Adrenal gland (tissue), 12 donors: ENCODE data around the gene RIBC2. TPM values are rescaled to one million over a fixed set of nuclear protein-coding genes. Genes with fewer than 3 reads are reported as not detected.
A peak's percentile ranks its signal among the peaks of the same experiment; 100 is the strongest.
"Not testable (repeated sequence)": the region's sequence is repeated elsewhere in the genome, so short reads cannot be mapped to it uniquely, and the experiment has no call there.

Experiments used
- DNase-seq, 7 donors: peaks; one replicate each; pipeline ENCODE4 v3.0.0-alpha.2; 2019 to 2020
- H3K27ac ChIP-seq, 5 donors: fragments of 200-600 bp; sonication (generic) in 4 of 5; 1 replicate in 3 of 5; 2 replicates in 2 of 5; pipeline versions ENCODE4 v1.5.1 to v1.8.0; 2016 to 2020; ENCODE audit warnings: mild to moderate bottlenecking in 1 of 5
- H3K27me3 ChIP-seq: fragments of 200-600 bp; 2 replicates; pipeline ENCODE4 v1.8.0; 2021
- H3K36me3 ChIP-seq, 2 donors: fragments of 200-600 bp; replicated peaks in 1 of 2; 1 replicate in 1 of 2; 2 replicates in 1 of 2; pipeline versions ENCODE4 v1.5.1 to v1.8.0; 2018 to 2022
- H3K4me1 ChIP-seq, 2 donors: fragments of 200-600 bp; replicated peaks in 1 of 2; 1 replicate in 1 of 2; 2 replicates in 1 of 2; pipeline versions ENCODE4 v1.5.1 to v1.8.0; 2018 to 2021
- H3K4me3 ChIP-seq, 4 donors: fragments of 200-600 bp; sonication (generic) in 3 of 4; one replicate each; pipeline ENCODE4 v1.5.1; 2016 to 2018
- H3K9me3 ChIP-seq, 3 donors: fragments of 200-600 bp; sonication (generic) in 1 of 3; replicated peaks in 1 of 3; 1 replicate in 2 of 3; 2 replicates in 1 of 3; pipeline versions ENCODE4 v1.5.1 to v1.8.0; 2016 to 2021
- CTCF ChIP-seq, 6 experiments: fragments of 450-650 bp in 4 of 6; fragments of 200-600 bp in 2 of 6; sonication (generic) in 1 of 6; IDR thresholded peaks; 1 replicate in 5 of 6; 2 replicates in 1 of 6; pipeline versions ENCODE4 v1.5.1 to v1.8.0; 2016 to 2021; ENCODE audit warnings: antibody characterized with exemption in 6 of 6, mild to moderate bottlenecking in 2 of 6, moderate library complexity in 1 of 6
- POLR2A ChIP-seq, 2 donors: fragments of 450-650 bp; IDR thresholded peaks; one replicate each; pipeline ENCODE4 v1.6.1; 2017; ENCODE audit warnings: antibody characterized with exemption in 2 of 2, mild to moderate bottlenecking in 2 of 2, moderate library complexity in 1 of 2
- WGBS, 4 donors: extraction: QIAGEN DNeasy Blood & Tissue Kit in 2 of 4; methylation state at CpG; one replicate each; pipeline versions ENCODE4 v1.1.5 to v1.1.7; 2013 to 2017; 5-methylcytosine and 5-hydroxymethylcytosine counted together
- intact Hi-C, 2 donors: fragments of 100-400 bp; cut with DNase I; formaldehyde crosslinking; loops; one replicate each; pipeline versions ENCODE4 v1.14.1 to v1.15.0; 2022 to 2023
- polyA plus RNA-seq, 3 donors: library from polyadenylated mRNA; stranded (reverse); fragments of 200-250 nt in 2 of 3; fragments of 350-450 nt in 1 of 3; fragmentation: Illumina TruSeq in 1 of 3; extraction: RNeasy Lipid Tissue Mini Kit (QIAGEN cat#74804) in 1 of 3; gene quantifications; one replicate each; pipeline ENCODE4 v1.2.3, GENCODE V29; 2013 to 2014
- total RNA-seq, 9 donors: library from RNA; depleted of rRNA in 4 of 9; stranded (reverse); fragments of >200 nt in 4 of 9; fragments of 120-200 nt in 1 of 9; fragmentation: NEBNext Ultra II Directional in 1 of 9; extraction: Animal tissue kit (Norgen Biotek cat#: 25700) in 1 of 9; gene quantifications; one replicate each; pipeline versions ENCODE4 v1.1.0 to v1.2.4, GENCODE V29; 2013 to 2023
- donor health status: healthy with polysubstance abuse.
- donor health status: Bipolar disorder and iron deficiency.
- donor health status: DM: yes; HTN: yes; CAD: no.
- donor health status: DM: no; HTN: no; CAD: no.
- donor health status: DM: no; HTN: no; CAD: no.
- donor health status: DM: yes; HTN: yes; CAD: no.

RIBC2 gene
- total and polyA plus RNA-seq, 12 donors, result 0.14 to 1.3 (median 0.33) TPM; not detected in 2

- H3K36me3 ChIP-seq, result no peaks in the 10 kb centered on the region
- no peak for TF ChIP-seq CTCF (IDR thresholded peaks at IDR 0.05)
- TF ChIP-seq POLR2A (IDR thresholded peaks at IDR 0.05), result no peak
- no peak for DNase-seq
- H3K4me1 ChIP-seq, result no peaks in the 10 kb centered on the region
- 88 to 92% (median 91%) methylated on average over 6 to 14 of the region's 14 CpGs for WGBS, 4 donors
- H3K9me3 ChIP-seq, result no peaks in the 10 kb centered on the region
- intact Hi-C loops, result loop anchor here in 1 of 2 donors (5.0 kb wide), 1 partner anchor 107 kb away; no protein-coding TSS in a partner anchor
- H3K27ac ChIP-seq, result no peak overlapping the region
- H3K4me3 ChIP-seq, result no peak overlapping the region
- H3K27me3 ChIP-seq, result no peaks in the 10 kb centered on the region
These were observed 31.7 kb downstream of the RIBC2 start for GRCh38 chr22:45445031-45445710.

GRCh38 chr22:45446216-45446615 is 32.7 kb downstream of the RIBC2 start:
- Histone ChIP-seq H3K36me3 (no peaks in the 10 kb centered on the region), H3K27ac (no peak overlapping the region), H3K4me3 (no peak overlapping the region), H3K27me3 (no peaks in the 10 kb centered on the region), H3K4me1 (no peaks in the 10 kb centered on the region), H3K9me3 (no peaks in the 10 kb centered on the region)
- no peak for TF ChIP-seq CTCF (IDR thresholded peaks at IDR 0.05)
- no peak for TF ChIP-seq POLR2A (IDR thresholded peaks at IDR 0.05)
- intact Hi-C loops, result loop anchor here in 1 of 2 donors (5.0 kb wide), 1 partner anchor 106 kb away; no protein-coding TSS in a partner anchor
- 65 to 82% (median 80%) methylated on average over 4 to 5 of the region's 5 CpGs for WGBS, 4 donors
- DNase-seq, result no peak

- intact Hi-C loops, result loop anchor here in 1 of 2 donors (5.0 kb wide), 1 partner anchor 105 kb away; no protein-coding TSS in a partner anchor
These were observed 34.1 kb downstream of the RIBC2 start for GRCh38 chr22:45447596-45447995.

GRCh38 chr22:45448431-45448830 is 34.9 kb downstream of the RIBC2 start:
- H3K4me1 ChIP-seq, result no peaks in the 10 kb centered on the region
- no peak overlapping the region for H3K4me3 ChIP-seq
- 53 to 73% (median 61%) methylated on average over 4 to 9 of the region's 9 CpGs for WGBS, 4 donors
- peak in 1 of 7 donors; percentile 21 for DNase-seq
- H3K36me3 ChIP-seq, result no peaks in the 10 kb centered on the region
- intact Hi-C loops, result loop anchor here in 1 of 2 donors (5.0 kb wide), 1 partner anchor 104 kb away; no protein-coding TSS in a partner anchor
- TF ChIP-seq POLR2A (IDR thresholded peaks at IDR 0.05), result no peak
- TF ChIP-seq CTCF (IDR thresholded peaks at IDR 0.05), result no peak
- H3K27me3 ChIP-seq, result no peaks in the 10 kb centered on the region
- H3K9me3 ChIP-seq, result no peaks in the 10 kb centered on the region
- peak overlapping the region in 1 of 5 donors; percentile 16 for H3K27ac ChIP-seq

More at GRCh38 chr22:45447596-45447995, 34.1 kb downstream of the RIBC2 start:
- not testable (repeated sequence) for H3K36me3 ChIP-seq, H3K27me3 ChIP-seq, DNase-seq, H3K27ac ChIP-seq, H3K9me3 ChIP-seq, H3K4me3 ChIP-seq, H3K4me1 ChIP-seq
- WGBS, 4 donors, result 86 to 95% (median 89%) methylated on average over 4 of the region's 4 CpGs

- not testable (repeated sequence) for H3K4me1 ChIP-seq, H3K27me3 ChIP-seq, H3K36me3 ChIP-seq, H3K9me3 ChIP-seq, H3K4me3 ChIP-seq, DNase-seq
- H3K27ac ChIP-seq, result peak overlapping the region in 1 of 5 donors; percentile 84
- intact Hi-C loops, result loop anchor here in 1 of 2 donors (5.0 kb wide), 1 partner anchor 103 kb away; no protein-coding TSS in a partner anchor
- 85 to 95% (median 91%) methylated on average over 5 of the region's 5 CpGs for WGBS, 4 donors
These were observed 35.9 kb downstream of the RIBC2 start for GRCh38 chr22:45449442-45449841.
